A673 (cell line): Measurements from ENCODE around the gene OSBP. TPM values are rescaled to one million over a fixed set of nuclear protein-coding genes. Genes with fewer than 3 reads are reported as not detected.

Experiments
- BruUV-seq: library from RNA; stranded (reverse); fragments of 400-500 nt; replicated peaks from 2 replicates; lab custom pipeline; 2021; lab: Mats Ljungman, UMichigan
- CTCF ChIA-PET: fragments of 300-600 bp; sonication (Branson Sonifier 250); formaldehyde crosslinking; loops from one replicate; lab custom pipeline; 2022; ENCODE audit warnings: antibody characterized with exemption; lab: Charles Lee
- POLR2A ChIA-PET: fragments of 300-600 bp; sonication (Branson Sonifier 250); formaldehyde crosslinking; loops from one replicate; lab custom pipeline; 2022; ENCODE audit warnings: antibody characterized with exemption; ENCODE audit not compliant: low non-redundant PET; lab: Charles Lee
- DNase-seq: peaks from one replicate; pipeline ENCODE4 v3.0.0-alpha.2; 2015; ENCODE audit warnings: low spot score
- H3K27ac ChIP-seq: fragments of 200-600 bp; sonication (generic); 2 replicates; pipeline ENCODE4 v1.5.1; 2016; ENCODE audit warnings: mixed run types, low read depth, mild to moderate bottlenecking, mixed read lengths, antibody characterized with exemption, low read length; ENCODE audit not compliant: poor library complexity, severe bottlenecking
- H3K27me3 ChIP-seq: fragments of 200-600 bp; sonication (generic); replicated peaks from 2 replicates; pipeline ENCODE4 v1.6.1; 2017; ENCODE audit warnings: mixed run types, low read depth, mild to moderate bottlenecking, mixed read lengths, antibody characterized with exemption, low read length; ENCODE audit not compliant: insufficient read depth, poor library complexity
- H3K36me3 ChIP-seq: fragments of 200-600 bp; sonication (generic); 2 replicates; pipeline ENCODE4 v1.6.1; 2016; ENCODE audit warnings: mixed run types, mild to moderate bottlenecking, mixed read lengths, antibody characterized with exemption, low read length; ENCODE audit not compliant: insufficient read depth, poor library complexity, severe bottlenecking
- H3K4me1 ChIP-seq: fragments of 200-600 bp; sonication (generic); 2 replicates; pipeline ENCODE4 v1.6.1; 2017; ENCODE audit warnings: mixed run types, mild to moderate bottlenecking, mixed read lengths, antibody characterized with exemption, low read length; ENCODE audit not compliant: insufficient read depth, poor library complexity, severe bottlenecking
- H3K4me3 ChIP-seq: fragments of 200-600 bp; sonication (generic); 2 replicates; pipeline ENCODE4 v1.5.1; 2016; ENCODE audit warnings: low read depth, mixed run types, mild to moderate bottlenecking, mixed read lengths, low read length; ENCODE audit not compliant: poor library complexity, severe bottlenecking
- H3K9me3 ChIP-seq: fragments of 200-600 bp; sonication (generic); 2 replicates; pipeline ENCODE4 v1.6.1; 2016; ENCODE audit warnings: mixed run types, low read depth, mild to moderate bottlenecking, mixed read lengths, antibody characterized with exemption, low read length; ENCODE audit not compliant: poor library complexity, severe bottlenecking
- EZH2 ChIP-seq: fragments of 200-600 bp; sonication (generic); IDR thresholded peaks from 2 replicates; pipeline ENCODE4 v1.6.1; 2017; ENCODE audit warnings: borderline replicate concordance, low read depth, mild to moderate bottlenecking, mixed read lengths, antibody characterized with exemption, low read length; ENCODE audit not compliant: poor library complexity, severe bottlenecking
- intact Hi-C: fragments of 100-400 bp; cut with micrococcal nuclease; formaldehyde crosslinking; loops from one replicate; pipeline ENCODE4 v1.10.0; 2022; ENCODE audit not compliant: unreplicated experiment
- total RNA-seq: library from RNA; stranded (reverse); gene quantifications from 2 replicates; pipeline ENCODE4 v1.2.3, GENCODE V29; 2021
- TF ChIP-seq, protein P1 (sequence below): fragments of 300-800, 200-600 bp; sonication (generic); conservative IDR thresholded peaks from 2 replicates; pipeline ENCODE4 v1.5.1; 2017; ENCODE audit warnings: low read depth, mild to moderate bottlenecking, antibody characterized with exemption, low read length, moderate library complexity, mixed read lengths

OSBP gene
- total RNA-seq, 1 experiment from 2014 or later, result 40.7 TPM

DNA sequence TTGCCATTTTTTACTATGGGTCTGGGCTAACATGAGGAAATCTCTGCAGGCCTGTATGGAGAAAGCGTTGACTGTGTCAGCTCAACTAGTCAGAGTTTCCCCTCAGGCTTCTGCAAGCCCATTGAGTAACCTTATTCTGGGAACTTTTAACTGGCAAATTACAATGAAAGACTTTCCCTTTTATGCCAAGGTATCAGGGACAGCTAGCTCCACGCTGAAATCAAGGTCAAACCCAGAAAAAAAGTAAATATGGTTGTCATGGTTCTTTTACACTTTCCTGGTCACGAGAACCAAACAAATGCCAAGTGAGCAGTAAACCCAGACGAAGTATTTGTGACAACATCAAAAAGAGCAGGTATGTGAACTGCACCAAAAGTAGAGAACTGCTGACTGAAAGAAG is 13.8 kb downstream of the OSBP start:
- TF ChIP-seq, protein P1, sequence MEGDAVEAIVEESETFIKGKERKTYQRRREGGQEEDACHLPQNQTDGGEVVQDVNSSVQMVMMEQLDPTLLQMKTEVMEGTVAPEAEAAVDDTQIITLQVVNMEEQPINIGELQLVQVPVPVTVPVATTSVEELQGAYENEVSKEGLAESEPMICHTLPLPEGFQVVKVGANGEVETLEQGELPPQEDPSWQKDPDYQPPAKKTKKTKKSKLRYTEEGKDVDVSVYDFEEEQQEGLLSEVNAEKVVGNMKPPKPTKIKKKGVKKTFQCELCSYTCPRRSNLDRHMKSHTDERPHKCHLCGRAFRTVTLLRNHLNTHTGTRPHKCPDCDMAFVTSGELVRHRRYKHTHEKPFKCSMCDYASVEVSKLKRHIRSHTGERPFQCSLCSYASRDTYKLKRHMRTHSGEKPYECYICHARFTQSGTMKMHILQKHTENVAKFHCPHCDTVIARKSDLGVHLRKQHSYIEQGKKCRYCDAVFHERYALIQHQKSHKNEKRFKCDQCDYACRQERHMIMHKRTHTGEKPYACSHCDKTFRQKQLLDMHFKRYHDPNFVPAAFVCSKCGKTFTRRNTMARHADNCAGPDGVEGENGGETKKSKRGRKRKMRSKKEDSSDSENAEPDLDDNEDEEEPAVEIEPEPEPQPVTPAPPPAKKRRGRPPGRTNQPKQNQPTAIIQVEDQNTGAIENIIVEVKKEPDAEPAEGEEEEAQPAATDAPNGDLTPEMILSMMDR, result no peak
- no peak for TF ChIP-seq EZH2
- no peak for DNase-seq
- Histone ChIP-seq H3K9me3 (no peaks in the 10 kb centered on the region), H3K27me3 (no peaks in the 10 kb centered on the region), H3K27ac (no peak overlapping the region), H3K36me3 (peaks cover 68% of the 10 kb centered on the region), H3K4me1 (no peaks in the 10 kb centered on the region), H3K4me3 (no peak overlapping the region)
- no TSS peak for BruUV-seq
- CTCF ChIA-PET, result no interaction called here
- POLR2A ChIA-PET, result no interaction called here
- intact Hi-C loops, result no loop called here

DNA sequence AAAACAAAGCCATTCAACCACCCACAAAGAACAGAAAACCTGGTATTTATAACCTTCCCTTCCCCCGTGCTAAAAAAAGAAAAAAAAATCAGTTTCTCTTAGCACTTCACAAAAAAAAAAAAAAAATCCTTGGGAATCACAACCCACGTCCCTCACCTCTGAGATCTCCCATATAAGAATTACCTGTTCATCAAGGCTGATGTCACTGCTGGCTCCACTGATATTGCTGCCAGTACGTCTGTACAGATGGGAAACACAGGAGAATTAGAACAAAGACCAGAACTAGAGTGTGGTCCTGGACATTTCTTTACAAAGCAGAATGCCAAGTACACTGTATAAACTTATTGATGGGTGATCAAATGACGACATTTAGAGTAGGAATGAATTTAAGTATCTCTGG is 14.9 kb downstream of the OSBP start:
- TF ChIP-seq EZH2, result no peak
- TF ChIP-seq, protein P1, result no peak
- no peak for DNase-seq
- no peaks in the 10 kb centered on the region for H3K27me3 ChIP-seq
- H3K9me3 ChIP-seq, result no peaks in the 10 kb centered on the region
- no peaks in the 10 kb centered on the region for H3K4me1 ChIP-seq
- no TSS peak for BruUV-seq
- H3K4me3 ChIP-seq, result no peak overlapping the region
- no peak overlapping the region for H3K27ac ChIP-seq
- ChIA-PET CTCF (no interaction called here), POLR2A (no interaction called here)
- peaks cover 61% of the 10 kb centered on the region for H3K36me3 ChIP-seq
- intact Hi-C loops, result no loop called here

- H3K4me1 ChIP-seq, result no peaks in the 10 kb centered on the region
- H3K27ac ChIP-seq, result no peak overlapping the region
- no peaks in the 10 kb centered on the region for H3K9me3 ChIP-seq
- H3K4me3 ChIP-seq, result no peak overlapping the region
- DNase-seq, result no peak
- intact Hi-C loops, result no loop called here
- TF ChIP-seq, protein P1, result no peak
- no peak for TF ChIP-seq EZH2
- ChIA-PET CTCF (no interaction called here), POLR2A (no interaction called here)
- H3K36me3 ChIP-seq, result peaks cover 61% of the 10 kb centered on the region
- no TSS peak for BruUV-seq
- H3K27me3 ChIP-seq, result no peaks in the 10 kb centered on the region
Measured at GRCh38 chr11:59600234-59600633, 15.3 kb downstream of the OSBP start.
